ENCODE results near the gene FLOT2.
A peak's percentile ranks its signal among the peaks of the same experiment; 100 is the strongest.
"Not testable (repeated sequence)": the region's sequence is repeated elsewhere in the genome, so short reads cannot be mapped to it uniquely, and the experiment has no call there.

The FLOT2 gene

DNA sequence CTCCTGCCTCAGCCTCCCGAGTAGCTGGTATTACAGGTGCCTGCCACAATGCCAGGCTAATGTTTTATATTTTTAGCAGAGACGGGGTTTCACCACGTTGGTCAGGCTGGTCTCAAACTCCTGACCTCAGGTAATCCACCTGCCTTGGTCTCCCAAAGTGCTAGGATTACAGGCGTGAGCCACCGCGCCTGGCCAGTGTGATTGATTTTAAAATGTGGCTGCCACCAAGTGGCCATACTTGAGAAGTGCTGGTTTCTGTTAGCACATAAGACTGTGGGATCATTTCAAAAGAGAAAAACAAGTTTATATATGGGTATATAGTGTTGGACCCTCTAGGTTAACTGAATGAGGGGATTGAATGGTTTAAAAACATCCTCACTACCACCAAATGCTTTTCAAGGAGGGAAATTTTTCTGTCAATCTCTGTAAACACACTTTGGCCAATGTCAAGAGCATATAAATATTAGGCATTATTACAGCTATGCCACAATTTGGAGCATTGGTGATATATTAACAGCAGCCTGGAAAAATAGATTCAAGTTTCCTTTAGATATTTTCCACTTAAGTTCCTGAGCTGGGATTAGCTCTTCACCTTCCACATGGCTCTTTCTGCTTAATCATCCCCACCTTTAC is 18.9 kb upstream of the FLOT2 start:
- peak; percentile 28 for DNase-seq

DNA sequence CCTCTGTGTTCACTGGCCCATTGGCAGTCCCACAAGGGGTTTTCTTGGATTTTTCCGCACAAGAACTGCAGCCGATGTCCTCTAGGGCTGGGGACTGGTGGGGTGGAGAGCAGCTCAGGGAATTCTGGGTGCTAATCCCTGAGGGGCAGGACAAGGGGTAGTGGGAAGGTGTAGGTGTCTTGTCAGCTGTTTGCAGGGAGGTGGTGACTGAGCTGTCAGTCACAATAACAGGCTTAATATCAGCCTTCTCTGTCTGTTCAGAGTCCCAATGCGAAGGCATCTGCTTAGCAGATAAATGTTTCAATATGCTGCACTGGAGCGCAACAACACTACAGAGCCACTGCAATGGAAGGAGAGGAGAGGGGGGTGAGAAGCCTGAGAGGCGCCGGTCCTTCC is 15.4 kb upstream of the FLOT2 start:
- no peak for DNase-seq

DNA sequence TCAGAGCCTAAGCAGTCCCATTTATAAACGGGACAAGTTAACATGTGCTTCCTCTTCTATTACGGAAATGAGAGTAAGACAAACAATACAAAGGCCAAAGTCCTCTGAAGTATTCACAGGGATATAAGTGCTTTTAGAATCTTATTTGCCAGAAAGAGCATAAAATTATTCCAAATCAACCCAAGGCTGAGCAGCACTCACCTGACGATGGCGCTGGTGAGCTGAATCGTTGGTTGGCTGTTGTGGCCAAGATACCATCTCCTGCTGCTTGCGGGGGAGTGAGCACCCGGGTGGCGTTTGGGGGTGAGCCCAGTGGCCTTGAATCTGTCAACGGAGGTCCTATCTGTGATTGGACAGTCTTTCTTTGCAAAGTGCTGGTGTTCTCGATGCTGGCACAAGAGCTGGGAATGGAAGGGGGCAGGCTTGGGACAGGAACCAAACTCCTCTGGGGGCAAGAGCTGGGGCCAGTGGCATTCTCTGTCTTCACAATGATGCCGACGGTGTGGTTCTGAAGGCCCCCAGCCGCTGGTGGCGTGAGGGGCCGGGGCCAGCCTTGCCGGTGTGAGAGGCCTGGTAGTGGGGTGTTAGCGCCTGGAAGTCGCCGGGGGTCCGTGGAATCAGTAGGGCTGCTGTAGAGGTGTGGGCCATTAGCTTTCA is 14.9 kb upstream of the FLOT2 start:
- DNase-seq, result no peak

DNA sequence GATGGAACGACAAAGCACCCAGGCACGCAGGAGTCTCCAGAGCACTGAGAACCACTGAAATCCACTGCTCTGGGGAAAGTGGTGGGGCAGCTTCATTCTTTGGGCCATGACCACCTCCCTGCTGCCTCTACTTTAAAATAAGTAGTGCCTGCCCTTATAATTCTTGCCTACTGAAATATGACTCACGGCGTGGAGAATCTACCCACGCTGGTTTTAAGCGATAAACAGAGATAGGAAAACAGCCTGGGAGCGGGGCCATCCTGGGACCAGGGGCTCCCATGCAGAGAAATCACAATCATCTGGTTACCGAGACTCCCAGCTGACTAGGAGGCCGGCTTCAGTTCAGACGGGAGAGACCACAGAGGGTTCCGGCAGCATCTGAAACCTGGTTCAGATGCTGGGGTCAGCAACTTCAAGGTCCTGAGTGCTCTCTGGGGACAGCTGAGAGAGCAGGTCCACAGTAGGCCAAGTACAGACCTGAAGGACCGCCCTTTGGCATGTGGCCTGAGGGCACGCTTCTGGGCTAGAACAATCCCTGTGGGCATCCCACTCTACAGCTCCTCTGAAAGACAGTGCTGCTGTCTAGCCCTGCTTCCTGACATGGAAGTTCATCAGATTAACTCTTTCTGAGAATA is 14.0 kb upstream of the FLOT2 start:
- DNase-seq, result no peak

DNA sequence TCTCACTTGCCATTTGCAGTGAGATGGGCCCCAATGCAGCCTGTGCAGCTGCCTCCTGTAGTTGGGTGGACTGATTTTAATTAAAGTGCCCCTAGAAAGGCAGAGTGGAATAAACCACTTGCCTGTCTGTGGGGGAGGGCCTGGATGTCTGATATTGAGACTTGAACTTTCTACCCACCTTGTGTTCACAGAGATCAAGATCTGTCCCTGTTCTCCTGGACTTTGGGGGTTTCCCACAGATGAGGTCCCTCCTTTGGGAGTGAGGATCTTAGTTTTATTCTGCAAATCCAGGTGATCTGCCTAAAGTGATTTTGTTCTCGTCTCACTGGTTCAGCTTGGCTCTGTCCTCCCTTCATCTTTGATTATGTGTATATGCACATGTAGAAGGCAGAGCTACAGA is 13.0 kb upstream of the FLOT2 start:
- DNase-seq, result no peak

DNA sequence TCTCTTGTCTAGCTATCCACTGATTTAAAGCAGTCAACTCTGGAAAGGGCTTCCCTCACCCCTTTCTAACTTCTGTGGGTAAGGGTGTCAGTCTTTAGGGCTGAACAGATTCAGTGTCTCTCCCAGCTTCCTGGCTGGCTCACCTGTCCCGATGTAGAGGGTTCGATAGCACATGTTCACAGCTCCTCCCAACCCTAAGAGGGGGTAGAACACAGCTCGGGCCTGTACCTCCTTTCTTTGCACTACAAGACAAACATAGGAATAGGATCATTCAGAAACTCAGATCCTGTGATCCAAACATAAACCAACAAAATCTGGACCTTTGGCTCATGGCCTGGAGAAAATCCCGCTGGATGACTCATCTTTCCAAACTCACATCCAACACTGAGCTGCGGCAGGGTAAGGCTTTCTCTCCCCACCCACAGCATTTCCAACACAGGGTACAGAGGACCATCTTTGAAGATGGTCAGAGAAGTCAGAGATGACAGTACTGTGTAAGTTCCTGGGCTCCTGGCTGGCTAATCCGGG is 11.2 kb upstream of the FLOT2 start:
- peak; percentile 64 for DNase-seq

DNA sequence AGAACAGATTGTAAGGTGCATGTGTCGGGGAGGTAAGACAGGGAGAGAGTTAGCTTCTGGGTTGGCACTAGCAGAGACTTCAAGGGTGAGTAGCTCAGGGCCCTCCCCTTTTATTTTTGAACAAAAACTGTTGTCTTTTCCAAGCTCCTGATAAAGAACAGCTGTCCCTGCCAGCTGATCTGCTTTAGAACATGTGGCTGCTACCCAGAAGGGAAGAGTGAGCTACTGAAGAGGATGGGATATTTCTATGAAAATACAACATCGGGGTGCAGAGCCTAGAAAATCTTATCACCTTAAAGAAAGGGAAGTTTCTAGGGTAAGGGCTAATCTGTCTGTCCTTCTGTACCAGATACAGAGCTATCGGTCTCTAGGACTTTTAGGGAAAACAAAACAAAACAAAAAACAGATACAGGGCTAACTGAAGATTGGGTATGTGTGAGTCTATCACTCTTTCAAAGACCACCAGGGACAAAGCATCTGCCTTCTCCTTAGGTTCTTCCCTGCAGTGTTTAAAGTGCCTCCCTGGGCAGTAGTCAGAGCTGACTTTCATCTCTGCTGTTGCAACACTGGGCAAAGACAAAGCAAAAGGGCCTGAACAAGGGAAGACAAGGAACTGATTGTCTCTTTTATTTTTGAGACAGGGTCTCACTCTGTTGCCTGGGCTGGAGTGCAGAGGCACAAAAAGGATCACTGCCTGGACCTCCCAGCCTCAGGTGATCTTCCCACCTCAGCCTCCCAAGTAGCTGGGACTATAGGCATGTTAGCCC is 10.4 kb upstream of the FLOT2 start:
- no peak for DNase-seq

DNA sequence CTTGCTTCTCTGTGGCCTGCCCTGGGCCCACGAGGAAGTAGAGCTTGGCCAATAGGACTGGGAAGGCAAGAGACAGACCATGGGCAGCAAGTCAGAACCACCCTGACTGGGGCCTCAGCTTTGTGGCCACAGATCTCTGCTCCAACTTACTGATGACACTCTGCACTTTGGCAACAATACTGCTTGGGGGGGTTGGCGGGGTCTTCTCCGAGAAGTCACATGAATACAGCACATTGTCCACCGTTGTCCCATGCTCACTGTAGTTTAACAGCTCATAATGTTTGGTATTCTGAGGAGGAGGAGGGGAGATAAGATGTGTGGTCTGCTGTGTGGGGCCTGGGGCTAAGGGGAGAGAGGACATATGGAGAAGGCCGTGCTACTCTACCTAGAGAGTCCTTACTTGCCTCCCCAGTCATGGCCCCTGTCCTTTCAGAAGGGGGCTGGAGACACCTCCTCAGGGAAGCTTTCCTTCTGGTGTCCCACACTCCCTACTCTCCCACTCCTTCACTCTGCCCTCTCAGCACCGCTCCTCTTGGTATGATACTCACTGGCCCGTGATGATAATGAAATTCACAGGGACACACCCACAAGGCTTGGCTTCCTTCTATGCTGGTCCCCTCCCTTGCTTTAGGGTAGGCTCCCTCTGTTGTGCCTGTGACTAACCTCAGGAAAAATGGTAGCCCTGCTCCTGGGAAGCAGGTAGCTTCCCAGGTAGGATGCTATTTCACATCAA is 9.3 kb upstream of the FLOT2 start:
- DNase-seq, result no peak

DNA sequence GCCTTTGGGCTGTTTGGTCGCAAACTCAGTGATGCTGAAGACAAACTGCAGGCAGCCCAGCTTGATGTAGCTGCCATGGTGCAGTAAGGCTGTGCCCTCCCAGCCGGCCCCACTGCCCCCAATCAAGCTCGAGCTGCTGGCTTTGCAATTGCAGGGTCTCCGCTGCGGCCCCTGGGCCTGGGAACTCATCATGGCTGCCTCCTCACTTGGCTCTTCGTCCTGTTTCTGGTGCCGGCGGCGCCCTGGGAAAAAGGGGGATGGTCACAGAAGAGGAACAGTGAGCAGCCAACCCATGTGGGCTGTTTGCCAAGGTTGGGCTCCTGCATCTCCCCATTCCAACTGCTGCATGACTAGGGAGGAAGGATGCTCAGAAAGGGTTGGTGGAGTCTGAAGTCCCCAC is 8.7 kb upstream of the FLOT2 start:
- no peak for DNase-seq

DNA sequence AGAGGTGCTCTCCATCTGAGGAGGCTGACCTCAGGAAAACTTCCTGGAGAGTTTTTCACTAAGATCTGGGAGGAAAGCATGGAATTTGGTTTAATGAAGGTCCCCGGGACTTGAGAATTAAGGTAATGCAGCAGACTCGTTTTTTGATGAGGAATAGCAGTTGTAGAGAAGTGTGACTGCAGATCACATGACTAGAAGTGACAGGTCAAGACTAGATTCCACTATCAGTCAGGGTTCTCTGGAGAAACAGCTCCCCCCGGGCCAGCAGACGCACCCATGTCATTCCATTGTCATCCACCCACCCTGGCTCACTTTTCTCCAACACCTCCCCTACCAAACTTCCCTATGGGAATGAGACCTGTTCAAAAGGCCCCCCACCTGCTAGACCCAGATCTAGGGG is 7.3 kb upstream of the FLOT2 start:
- no peak for DNase-seq

DNA sequence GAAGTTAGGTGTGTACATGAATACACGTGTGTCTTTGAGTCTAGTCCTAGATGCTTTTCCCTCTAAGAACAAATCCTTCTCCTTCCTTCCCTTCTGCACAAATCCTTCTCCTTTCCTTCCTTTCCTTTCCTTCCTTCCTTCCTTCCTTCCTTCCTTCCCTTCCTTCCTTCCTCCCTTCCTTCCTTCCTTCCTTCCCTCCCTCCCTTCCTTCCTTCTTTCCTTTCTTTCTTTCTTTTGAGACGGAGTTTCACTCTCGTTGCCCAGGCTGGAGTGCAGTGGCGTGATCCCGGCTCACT is 6.0 kb upstream of the FLOT2 start:
- DNase-seq, result not testable (repeated sequence)

DNA sequence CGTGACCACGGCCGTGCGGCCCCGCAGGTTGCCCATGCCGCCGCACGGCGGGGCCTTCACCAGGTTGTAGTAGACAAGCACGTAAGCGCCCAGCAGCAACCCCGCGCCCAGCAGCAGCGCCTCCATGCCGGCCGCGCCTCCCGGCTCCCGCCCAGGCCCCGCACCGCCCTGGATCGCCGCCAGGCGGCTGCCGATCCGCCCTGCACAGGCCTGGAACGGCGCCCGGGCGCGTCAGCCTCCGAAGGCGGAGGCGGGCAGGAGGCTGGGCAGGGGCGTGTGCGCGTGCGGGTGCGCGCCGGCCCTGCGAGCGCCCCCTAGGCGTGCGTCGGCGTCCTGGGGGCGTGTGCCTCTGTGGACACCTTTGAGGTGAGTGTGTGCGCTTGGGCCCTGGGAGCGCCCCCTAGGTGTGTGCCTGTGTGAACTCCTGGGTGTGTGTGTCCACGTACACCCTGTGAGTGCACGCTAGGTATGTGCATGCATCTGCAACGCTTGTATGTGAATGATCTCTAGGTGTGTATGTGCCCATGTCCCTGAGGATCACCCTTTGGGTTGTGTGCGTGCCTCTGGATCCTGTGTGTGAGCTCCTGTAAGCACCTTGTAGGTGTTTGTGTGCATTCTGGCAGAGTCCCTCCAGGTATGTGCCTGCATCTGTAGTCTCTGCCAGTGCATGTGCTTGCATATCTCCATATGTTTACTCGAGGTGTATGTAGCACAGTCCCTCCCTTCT is 5.4 kb upstream of the FLOT2 start, which contains the start of gene DHRS13:
TSS of gene DHRS13 (minus strand) at position 261 of the 727 bp plus-strand sequence. CDS start at position 126, 135 bp downstream.
- peak; percentile 89 for DNase-seq

DNA sequence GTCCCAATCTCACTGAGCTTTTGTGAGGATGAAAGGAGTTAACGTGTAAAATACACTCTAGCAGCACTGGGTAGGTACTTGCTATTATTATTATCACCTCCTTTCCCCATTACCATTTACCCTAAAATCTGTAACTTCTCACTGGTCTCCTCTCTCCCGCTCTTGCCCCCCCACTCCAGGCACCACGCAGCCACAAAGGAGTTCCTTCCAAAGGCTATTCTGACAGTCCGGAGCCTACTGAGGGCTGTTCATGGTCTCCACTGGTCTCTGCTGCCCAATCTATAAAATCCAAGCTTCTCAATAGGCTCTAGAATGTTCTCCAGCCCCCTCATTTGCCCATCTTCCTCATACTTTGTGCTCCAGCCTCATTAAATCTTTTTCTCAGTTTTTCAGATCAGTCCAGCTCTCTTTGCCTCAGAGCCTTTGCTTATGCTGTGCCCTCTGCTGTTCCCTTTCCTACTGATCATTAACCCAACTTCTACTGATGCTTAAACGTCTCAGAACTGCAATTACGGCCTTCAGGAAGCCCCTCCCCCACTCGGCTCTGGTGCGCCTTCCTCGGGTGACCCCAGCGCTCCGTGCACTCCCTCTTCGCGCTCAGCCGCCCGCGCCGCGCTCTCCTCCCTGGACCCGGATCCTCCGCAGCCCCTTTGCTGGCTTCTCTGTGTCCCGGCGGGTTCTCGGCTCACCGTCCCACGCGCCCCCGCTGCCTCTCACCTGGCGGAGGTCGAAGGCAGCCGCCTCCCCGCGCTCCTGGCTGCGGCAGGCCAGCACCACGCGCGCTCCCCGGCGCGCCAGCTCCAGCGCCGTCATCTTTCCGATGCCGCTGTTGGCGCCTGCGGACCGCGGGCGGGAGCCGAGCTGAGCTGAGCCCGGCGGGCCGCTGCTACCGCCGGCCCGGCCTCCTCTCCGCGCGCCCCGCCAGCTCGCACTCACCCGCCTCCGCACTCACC is 4.6 kb upstream of the FLOT2 start:
- peak; percentile 21 for DNase-seq

DNA sequence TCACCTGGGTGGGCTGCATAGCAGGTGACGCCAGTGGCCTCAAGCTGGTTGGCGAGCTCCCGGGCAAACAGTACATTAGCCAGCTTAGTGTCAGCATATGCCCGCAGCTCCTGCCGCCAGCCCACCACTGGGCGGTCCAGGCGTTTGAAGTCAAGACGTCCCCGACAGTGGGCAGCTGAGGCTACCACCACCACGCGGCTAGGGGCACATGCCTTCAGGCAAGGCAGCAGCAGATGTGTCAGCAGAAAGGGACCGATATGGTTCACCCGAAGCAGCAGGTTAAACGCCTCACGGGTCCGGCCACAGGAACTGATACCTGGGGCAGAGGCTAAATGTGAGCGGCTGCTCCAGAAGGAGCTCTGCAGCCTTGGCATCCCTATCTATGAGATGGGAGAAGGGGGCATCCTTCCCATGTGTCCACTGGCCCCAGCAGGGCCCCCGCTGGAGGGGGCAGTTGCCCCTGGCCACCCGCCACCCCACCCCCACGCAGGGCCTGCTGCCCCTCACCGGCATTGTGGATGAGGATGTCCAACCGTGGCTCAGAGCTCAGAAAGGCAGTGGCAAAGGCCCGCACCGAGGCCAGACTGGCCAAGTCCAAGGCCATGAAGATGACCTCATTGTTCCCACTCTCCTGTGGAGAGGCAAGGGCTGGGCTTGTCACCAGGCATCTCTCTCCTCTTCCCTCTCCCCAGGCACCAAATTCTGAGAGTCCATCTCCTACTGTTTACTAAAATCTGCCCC is 3.6 kb upstream of the FLOT2 start:
- no peak for DNase-seq

DNA sequence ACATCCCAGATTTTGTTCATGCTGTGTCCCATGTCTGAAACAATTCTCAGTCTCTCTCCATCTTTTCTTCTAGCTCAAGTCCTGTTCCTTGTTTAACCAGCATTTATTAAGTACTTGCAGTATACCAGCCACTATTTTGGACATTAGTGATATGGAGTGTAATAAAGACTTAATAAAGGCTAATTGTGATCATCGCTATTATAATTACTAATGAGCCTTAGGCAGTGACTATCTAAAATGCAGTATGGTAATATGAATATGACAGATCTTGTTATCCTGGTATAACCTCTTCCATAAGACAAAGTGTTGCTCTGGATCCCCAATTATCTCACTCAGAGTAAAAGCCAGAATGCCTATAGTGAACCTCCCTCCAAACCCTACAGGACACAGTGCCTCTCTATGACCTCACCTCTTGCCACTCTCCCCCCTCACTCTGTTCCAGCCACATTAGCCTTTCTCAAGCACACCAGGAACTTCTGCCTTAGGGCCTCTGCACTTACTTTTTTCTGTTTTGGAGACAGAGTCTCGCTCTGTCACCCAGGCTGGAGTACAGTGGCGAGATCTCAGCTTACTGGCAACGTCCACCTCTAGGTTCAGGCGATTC is 1.8 kb upstream of the FLOT2 start:
- no peak for DNase-seq

DNA sequence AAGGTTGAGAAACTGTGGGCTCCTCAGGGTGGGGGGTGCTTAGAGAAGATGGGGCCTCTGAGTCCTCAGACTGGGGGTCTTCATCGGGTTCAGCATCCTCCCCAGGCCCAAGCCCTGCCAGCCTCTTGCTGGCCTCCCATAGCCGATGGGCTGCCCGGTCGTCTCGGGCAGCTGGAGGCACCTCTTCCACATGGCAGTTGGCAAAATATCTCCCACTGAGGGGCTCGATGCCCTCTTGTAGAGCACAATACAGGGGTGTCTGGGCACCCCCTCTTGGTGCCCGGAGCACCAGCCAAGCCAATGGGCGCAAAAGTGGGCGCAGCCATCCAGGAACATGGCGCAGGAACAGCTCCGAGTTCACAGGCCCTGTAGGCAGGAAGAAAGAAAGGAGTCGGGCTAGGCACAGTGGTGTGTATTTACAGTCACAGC is 1.0 kb upstream of the FLOT2 start:
- no peak for DNase-seq

DNA sequence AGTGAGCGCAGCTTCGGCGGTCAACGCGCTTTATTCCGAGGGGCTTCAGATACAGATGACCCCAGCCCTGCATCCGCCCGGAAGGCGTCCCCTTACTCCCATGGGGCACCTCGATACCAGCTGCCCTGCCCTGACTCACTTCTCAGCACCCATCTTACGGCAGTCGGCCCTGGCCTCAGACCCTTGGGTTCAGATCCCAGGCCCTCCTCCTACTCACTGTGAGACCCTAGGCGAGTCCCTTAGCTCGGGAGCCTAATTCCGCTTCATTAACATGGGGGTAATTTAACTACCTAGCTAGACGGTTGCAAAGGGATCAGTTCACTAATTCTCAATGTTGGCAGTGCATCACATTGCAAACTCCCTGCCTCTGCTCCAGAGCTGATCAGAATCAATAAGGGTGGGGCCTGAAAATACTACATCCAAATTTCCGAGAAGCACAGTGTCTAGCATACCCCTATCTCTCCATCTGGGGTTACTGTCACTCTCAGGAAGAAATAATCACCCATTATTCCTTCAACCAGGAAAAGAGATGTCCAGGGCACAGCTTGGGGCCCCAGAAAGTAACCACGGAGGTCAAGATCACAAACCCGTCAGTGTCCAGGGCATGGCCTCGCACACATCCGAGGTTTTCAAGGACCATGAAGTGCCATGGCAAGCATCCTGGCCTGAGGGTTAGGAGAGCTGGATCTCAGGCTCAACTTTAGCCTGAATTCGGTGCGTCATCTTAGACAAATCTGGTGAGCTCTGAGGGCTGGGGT is 415 bp upstream of the FLOT2 start:
- DNase-seq, result no peak

DNA sequence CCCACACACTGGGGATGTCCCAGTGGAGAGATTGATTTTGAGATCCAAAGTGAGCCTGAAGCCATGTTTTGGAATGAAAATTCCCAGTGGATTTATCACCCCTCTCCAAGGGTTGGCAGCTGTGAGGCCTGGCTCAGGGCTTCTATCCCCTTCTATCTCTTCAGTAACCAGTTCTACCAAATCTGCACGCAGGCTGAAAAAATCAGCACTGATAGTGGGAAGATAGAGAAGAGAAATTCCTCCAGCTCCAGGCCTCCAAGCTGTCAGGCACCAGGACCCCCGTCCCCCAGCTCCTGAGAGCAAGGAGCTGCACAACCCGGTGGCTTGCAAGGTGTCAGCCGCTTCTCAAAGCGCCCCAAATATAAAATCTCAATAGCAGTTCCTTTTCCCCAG is 1.0 kb downstream of the FLOT2 start:
- DNase-seq, result no peak
